ENCODE measurements around the gene SPSB4. TPM values are rescaled to one million over a fixed set of nuclear protein-coding genes. Genes with fewer than 3 reads are reported as not detected.

SPSB4 gene
- total RNA-seq, 2 experiments from 2014 or later, result not detected

DNA sequence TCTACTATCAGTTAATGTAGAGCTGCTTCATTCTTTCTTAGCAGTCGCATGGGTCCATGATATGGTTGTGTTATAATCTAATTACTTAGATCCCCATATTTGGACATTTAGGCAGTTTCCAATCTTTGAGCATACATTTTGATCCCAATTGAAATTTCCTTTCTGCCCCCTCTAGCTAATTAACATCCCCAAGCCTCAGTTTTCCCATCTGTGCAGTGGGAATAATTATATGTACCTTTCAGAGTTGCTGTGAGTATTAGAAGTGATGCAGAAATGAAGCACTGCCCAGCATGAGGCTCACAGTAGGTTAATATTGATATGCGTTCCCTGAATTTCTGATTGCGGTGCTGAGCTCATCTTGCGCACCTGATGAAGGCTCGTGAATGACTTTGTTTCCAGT lies 21.8 kb downstream of the SPSB4 start:
- H2AFZ ChIP-seq (ENCODE audit: low read length), result no peak overlapping the region
- no peaks in the 10 kb centered on the region for H3K9me2 ChIP-seq (ENCODE audit: insufficient read depth, low read length)
- H3K4me3 ChIP-seq (ENCODE audit: low read depth, low read length, poor library complexity, severe bottlenecking), result no peak overlapping the region
- H3K4me2 ChIP-seq (ENCODE audit: low read length), result no peak overlapping the region
- H3K36me3 ChIP-seq (ENCODE audit: insufficient read depth, low read length), result no peaks in the 10 kb centered on the region
- no peaks in the 10 kb centered on the region for H4K20me1 ChIP-seq (ENCODE audit: insufficient read depth, low read length)
- TF ChIP-seq, protein P1, sequence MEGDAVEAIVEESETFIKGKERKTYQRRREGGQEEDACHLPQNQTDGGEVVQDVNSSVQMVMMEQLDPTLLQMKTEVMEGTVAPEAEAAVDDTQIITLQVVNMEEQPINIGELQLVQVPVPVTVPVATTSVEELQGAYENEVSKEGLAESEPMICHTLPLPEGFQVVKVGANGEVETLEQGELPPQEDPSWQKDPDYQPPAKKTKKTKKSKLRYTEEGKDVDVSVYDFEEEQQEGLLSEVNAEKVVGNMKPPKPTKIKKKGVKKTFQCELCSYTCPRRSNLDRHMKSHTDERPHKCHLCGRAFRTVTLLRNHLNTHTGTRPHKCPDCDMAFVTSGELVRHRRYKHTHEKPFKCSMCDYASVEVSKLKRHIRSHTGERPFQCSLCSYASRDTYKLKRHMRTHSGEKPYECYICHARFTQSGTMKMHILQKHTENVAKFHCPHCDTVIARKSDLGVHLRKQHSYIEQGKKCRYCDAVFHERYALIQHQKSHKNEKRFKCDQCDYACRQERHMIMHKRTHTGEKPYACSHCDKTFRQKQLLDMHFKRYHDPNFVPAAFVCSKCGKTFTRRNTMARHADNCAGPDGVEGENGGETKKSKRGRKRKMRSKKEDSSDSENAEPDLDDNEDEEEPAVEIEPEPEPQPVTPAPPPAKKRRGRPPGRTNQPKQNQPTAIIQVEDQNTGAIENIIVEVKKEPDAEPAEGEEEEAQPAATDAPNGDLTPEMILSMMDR (conservative IDR thresholded peaks at IDR 0.05; ENCODE audit: low read length), result no peak
- no peak for TF ChIP-seq EZH2phosphoT487 (IDR thresholded peaks at IDR 0.05; ENCODE audit: borderline replicate concordance, low read depth, low read length)
- CTCF ChIA-PET (ENCODE audit: unreplicated experiment), result interaction anchor here (0.5 kb wide), 1 partner anchor 1645 kb away, joined by 3 read pairs; no protein-coding TSS in a partner anchor
- H3K4me1 ChIP-seq (ENCODE audit: insufficient read depth, low read length, poor library complexity, severe bottlenecking), result no peaks in the 10 kb centered on the region
- intact Hi-C loops (cut with micrococcal nuclease; ENCODE audit: unreplicated experiment), result no loop called here
- no peak for DNase-seq (ENCODE audit: low spot score)
- BruUV-seq (replicated peaks), result no TSS peak
- H3K79me2 ChIP-seq (ENCODE audit: insufficient read depth, low read depth, low read length), result no peaks in the 10 kb centered on the region
- no peaks in the 10 kb centered on the region for H3K9me3 ChIP-seq (ENCODE audit: low read length)
- POLR2A ChIA-PET, result interaction anchor here (0.8 kb wide), 1 partner anchor 21 kb away, joined by 3 read pairs; no protein-coding TSS in a partner anchor
- no peak overlapping the region for H3K27ac ChIP-seq (ENCODE audit: low read depth, low read length, poor library complexity, severe bottlenecking)

DNA sequence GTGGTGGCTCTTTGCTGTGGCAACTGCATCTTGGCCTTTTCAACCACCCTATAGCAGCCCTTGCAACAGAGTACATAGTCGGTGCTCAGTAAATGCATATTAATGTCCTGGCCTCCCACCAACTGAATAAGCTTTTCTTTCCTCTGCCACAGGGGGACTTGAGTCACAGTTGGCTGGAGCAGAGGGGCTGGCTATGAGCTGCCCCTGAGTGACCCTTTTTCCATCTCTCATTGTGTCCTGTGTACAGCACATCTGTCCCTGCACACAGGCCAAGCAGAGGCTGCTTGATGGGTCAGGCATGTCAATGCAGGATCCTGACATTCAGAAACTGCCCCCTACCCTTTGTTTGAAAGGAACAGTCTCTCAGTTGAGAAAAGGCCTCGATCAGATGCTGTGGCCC lies 22.4 kb downstream of the SPSB4 start:
- no peaks in the 10 kb centered on the region for H3K4me1 ChIP-seq (ENCODE audit: insufficient read depth, low read length, poor library complexity, severe bottlenecking)
- no peaks in the 10 kb centered on the region for H3K36me3 ChIP-seq (ENCODE audit: insufficient read depth, low read length)
- no peaks in the 10 kb centered on the region for H3K9me3 ChIP-seq (ENCODE audit: low read length)
- H3K27ac ChIP-seq (ENCODE audit: low read depth, low read length, poor library complexity, severe bottlenecking), result no peak overlapping the region
- no peak overlapping the region for H3K4me3 ChIP-seq (ENCODE audit: low read depth, low read length, poor library complexity, severe bottlenecking)
- H2AFZ ChIP-seq (ENCODE audit: low read length), result no peak overlapping the region
- TF ChIP-seq, protein P1 (conservative IDR thresholded peaks at IDR 0.05; ENCODE audit: low read length), result no peak
- TF ChIP-seq EZH2phosphoT487 (IDR thresholded peaks at IDR 0.05; ENCODE audit: borderline replicate concordance, low read depth, low read length), result no peak
- CTCF ChIA-PET (ENCODE audit: unreplicated experiment), result no interaction called here
- H3K79me2 ChIP-seq (ENCODE audit: insufficient read depth, low read depth, low read length), result no peaks in the 10 kb centered on the region
- no peaks in the 10 kb centered on the region for H4K20me1 ChIP-seq (ENCODE audit: insufficient read depth, low read length)
- no peak for DNase-seq (ENCODE audit: low spot score)
- no peak overlapping the region for H3K4me2 ChIP-seq (ENCODE audit: low read length)
- intact Hi-C loops (cut with micrococcal nuclease; ENCODE audit: unreplicated experiment), result no loop called here
- POLR2A ChIA-PET, result no interaction called here
- BruUV-seq (replicated peaks), result no TSS peak
- H3K9me2 ChIP-seq (ENCODE audit: insufficient read depth, low read length), result no peaks in the 10 kb centered on the region

DNA sequence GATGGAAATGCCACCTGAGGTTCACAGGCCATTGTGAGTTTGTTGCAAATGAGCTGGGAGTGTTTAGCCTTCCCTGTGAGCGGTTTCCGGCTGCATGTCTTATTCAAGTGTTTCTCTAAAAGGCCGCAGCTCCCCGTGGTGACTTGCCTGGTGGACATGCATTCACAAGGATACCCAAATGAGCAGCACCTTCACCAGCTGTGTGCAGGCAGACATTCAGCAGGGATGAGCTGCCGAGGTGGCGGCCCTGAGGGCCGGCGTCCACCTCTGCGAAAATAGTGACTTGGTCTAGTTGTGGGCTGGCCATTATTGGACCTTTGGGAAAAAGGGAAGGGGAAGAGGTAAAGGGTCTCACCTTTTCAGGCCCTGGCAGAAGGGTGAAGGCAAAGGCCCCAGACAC lies 23.4 kb downstream of the SPSB4 start:
- POLR2A ChIA-PET, result interaction anchor here (0.6 kb wide), 1 partner anchor 72 kb away, joined by 4 read pairs; no protein-coding TSS in a partner anchor
- no peaks in the 10 kb centered on the region for H3K79me2 ChIP-seq (ENCODE audit: insufficient read depth, low read depth, low read length)
- DNase-seq (ENCODE audit: low spot score), result no peak
- H3K9me2 ChIP-seq (ENCODE audit: insufficient read depth, low read length), result no peaks in the 10 kb centered on the region
- intact Hi-C loops (cut with micrococcal nuclease; ENCODE audit: unreplicated experiment), result no loop called here
- TF ChIP-seq EZH2phosphoT487 (IDR thresholded peaks at IDR 0.05; ENCODE audit: borderline replicate concordance, low read depth, low read length), result no peak
- TF ChIP-seq, protein P1 (conservative IDR thresholded peaks at IDR 0.05; ENCODE audit: low read length), result no peak
- no peak overlapping the region for H3K27ac ChIP-seq (ENCODE audit: low read depth, low read length, poor library complexity, severe bottlenecking)
- H4K20me1 ChIP-seq (ENCODE audit: insufficient read depth, low read length), result no peaks in the 10 kb centered on the region
- no peak overlapping the region for H3K4me3 ChIP-seq (ENCODE audit: low read depth, low read length, poor library complexity, severe bottlenecking)
- BruUV-seq (replicated peaks), result no TSS peak
- CTCF ChIA-PET (ENCODE audit: unreplicated experiment), result no interaction called here
- no peaks in the 10 kb centered on the region for H3K9me3 ChIP-seq (ENCODE audit: low read length)
- no peaks in the 10 kb centered on the region for H3K36me3 ChIP-seq (ENCODE audit: insufficient read depth, low read length)
- H3K4me1 ChIP-seq (ENCODE audit: insufficient read depth, low read length, poor library complexity, severe bottlenecking), result no peaks in the 10 kb centered on the region
- no peak overlapping the region for H2AFZ ChIP-seq (ENCODE audit: low read length)
- no peak overlapping the region for H3K4me2 ChIP-seq (ENCODE audit: low read length)
